Measurements from ENCODE around the gene AGBL5. TPM values are rescaled to one million over a fixed set of nuclear protein-coding genes. Genes with fewer than 3 reads are reported as not detected.
"Not testable (repeated sequence)": the region's sequence is repeated elsewhere in the genome, so short reads cannot be mapped to it uniquely, and the experiment has no call there.

AGBL5 gene
- total RNA-seq, 2 donors from 2014 or later = 12.5 to 20.5 TPM

DNA sequence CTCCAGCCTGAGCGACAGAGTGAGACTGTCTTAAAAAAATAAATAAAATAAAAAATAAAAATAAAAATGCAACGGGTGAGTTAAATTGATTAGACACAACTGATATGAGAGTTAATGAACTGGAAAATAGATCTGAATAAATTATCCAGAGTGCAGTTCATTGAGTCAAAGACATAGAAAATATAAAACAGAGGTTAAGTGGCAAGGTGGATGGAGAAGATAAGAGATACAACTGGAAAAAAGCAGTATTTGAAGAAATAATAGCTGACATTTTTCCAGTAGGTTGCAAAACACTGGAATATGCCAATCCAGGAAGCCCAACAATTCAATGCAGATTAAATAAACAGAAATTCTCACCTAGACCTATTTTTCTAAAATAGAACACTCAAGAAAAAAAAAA lies 56.8 kb downstream of the AGBL5 start:
- DNase-seq (ENCODE audit: low spot score) (no peak), ATAC-seq (no peak)
- Mint-ChIP-seq H3K9me3 (no peaks in the 10 kb centered on the region), H3K4me1 (ENCODE audit: low read depth in 2 of 2) (no peaks in the 10 kb centered on the region), H3K27ac (no peak overlapping the region), H3K27me3 (peaks cover 5 to 12% of the 10 kb centered on the region in 2 donors), H3K36me3 (no peaks in the 10 kb centered on the region), H3K4me3 (no peak overlapping the region)

DNA sequence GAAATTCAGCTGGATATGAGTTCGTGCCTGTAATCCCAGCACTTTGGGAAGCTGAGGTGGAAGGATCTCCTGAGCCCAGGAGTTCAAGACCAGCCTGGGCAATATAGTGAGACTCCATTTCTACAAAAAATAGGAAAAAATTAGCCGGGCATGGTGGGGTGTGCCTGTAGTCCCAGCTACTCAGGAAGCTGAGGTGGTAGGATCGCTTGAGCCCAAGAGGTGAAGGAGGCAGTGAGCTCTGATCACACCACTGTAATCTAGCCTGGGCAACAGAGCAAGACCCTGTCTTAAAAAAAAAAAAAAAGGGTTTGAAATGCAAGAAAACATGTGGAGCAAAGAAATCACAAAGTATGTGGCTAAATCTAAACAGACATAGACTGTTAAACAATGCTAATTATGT lies 57.6 kb downstream of the AGBL5 start:
- DNase-seq (ENCODE audit: low spot score) (no peak), ATAC-seq (no peak)
- H3K27ac Mint-ChIP-seq = no peak overlapping the region
- H3K4me3 Mint-ChIP-seq = no peak overlapping the region
- H3K36me3 Mint-ChIP-seq = no peaks in the 10 kb centered on the region
- peaks cover 5 to 12% of the 10 kb centered on the region in 2 donors for H3K27me3 Mint-ChIP-seq
- H3K4me1 Mint-ChIP-seq (ENCODE audit: low read depth in 2 of 2) = no peaks in the 10 kb centered on the region
- H3K9me3 Mint-ChIP-seq = no peaks in the 10 kb centered on the region

DNA sequence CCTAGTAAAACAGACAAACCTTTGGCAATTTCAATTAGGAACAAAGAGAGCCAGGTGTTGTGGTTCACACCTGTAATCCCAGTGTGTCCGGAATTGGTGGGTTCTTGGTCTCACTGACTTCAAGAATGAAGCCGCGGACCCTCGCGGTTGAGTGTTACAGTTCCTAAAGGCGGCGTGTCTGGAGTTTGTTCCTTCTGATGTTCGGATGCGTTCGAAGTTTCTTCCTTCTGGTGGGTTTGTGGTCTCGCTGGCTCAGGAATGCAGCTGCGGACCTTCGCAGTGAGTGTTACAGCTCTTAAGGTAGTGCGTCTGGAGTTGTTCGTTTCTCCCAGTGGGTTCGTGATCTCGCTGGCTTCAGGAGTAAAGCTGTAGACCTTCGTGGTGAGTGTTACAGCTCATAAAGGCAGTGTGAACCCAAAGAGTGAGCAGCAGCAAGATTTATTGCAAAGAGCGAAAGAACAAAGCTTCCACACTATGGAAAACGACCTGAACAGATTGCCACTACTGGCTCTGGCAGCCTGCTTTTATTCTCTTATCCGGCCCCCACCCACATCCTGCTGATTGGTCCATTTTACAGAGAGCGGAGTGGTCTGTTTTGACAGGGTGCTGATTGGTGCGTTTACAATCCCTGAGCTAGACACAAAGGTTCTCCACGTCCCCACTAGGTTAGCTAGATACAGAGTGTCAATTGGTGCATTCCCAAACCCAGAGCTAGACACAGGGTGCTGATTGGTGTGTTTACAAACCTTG lies 59.3 kb downstream of the AGBL5 start:
- H3K27me3 Mint-ChIP-seq = peaks cover 5 to 20% of the 10 kb centered on the region in 2 donors
- H3K27ac Mint-ChIP-seq; H3K36me3 Mint-ChIP-seq; H3K9me3 Mint-ChIP-seq; ATAC-seq; H3K4me1 Mint-ChIP-seq (ENCODE audit: low read depth in 2 of 2); H3K4me3 Mint-ChIP-seq; DNase-seq (ENCODE audit: low spot score): not testable (repeated sequence)

DNA sequence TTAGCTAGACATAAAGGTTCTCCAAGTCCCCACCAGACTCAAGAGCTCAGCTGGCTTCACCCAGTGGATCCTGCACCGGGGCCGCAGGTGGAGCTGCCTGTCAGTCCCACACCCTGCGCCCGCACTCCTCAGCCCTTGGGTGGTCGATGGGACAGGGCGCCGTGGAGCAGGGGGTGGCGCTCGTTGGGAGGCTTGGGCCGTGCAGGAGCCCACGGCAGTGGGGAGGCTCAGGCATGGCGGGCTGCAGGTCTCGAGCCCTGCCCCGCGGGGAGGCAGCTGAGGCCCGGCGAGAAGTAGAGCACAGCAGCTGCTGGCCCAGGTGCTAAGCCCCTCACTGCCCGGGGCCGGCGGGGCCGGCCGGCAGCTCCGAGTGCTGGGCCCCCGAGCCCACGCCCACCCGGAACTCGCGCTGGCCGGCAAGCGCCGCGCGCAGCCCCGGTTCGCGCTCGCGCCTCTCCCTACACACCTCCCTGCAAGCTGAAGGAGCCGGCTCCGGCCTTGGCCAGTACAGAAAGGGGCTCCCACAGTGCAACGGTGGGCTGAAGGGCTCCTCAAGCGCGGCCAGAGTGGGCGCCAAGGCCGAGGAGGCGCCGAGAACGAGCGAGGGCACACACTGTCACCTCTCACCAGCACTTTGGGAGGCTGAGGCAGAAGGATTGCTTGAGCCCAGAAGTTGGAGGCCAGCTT lies 60.1 kb downstream of the AGBL5 start:
- H3K36me3 Mint-ChIP-seq; H3K9me3 Mint-ChIP-seq; ATAC-seq; H3K4me1 Mint-ChIP-seq (ENCODE audit: low read depth in 2 of 2); H3K4me3 Mint-ChIP-seq; DNase-seq (ENCODE audit: low spot score); H3K27ac Mint-ChIP-seq: not testable (repeated sequence)
- H3K27me3 Mint-ChIP-seq = peaks cover 5 to 20% of the 10 kb centered on the region in 2 donors

DNA sequence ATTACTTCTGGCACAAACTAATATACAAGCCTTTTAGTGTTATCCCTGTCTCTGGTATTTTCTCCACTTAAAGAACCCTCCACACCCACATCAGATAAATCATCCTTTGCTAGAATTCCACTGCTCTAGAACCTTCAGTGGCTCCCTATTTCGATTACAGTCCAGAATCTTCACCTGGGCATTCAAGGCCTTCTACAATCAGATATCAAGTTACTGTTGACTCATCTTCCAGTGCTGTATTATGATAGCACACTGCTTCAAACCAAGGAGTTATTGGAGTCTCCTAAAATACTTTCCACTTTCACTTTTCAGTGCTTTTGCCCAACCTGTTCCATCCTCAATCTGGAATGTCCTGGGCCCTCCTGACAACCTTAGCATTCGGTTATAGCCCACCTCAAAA lies 64.1 kb downstream of the AGBL5 start:
- Mint-ChIP-seq H3K4me3 (no peak overlapping the region), H3K27me3 (peaks cover 19 to 22% of the 10 kb centered on the region in 2 donors), H3K9me3 (no peaks in the 10 kb centered on the region), H3K4me1 (ENCODE audit: low read depth in 2 of 2) (peaks cover 0 to 7% of the 10 kb centered on the region in 2 donors), H3K36me3 (no peaks in the 10 kb centered on the region), H3K27ac (no peak overlapping the region)
- DNase-seq (ENCODE audit: low spot score) = peak; percentile 28
- ATAC-seq = no peak

DNA sequence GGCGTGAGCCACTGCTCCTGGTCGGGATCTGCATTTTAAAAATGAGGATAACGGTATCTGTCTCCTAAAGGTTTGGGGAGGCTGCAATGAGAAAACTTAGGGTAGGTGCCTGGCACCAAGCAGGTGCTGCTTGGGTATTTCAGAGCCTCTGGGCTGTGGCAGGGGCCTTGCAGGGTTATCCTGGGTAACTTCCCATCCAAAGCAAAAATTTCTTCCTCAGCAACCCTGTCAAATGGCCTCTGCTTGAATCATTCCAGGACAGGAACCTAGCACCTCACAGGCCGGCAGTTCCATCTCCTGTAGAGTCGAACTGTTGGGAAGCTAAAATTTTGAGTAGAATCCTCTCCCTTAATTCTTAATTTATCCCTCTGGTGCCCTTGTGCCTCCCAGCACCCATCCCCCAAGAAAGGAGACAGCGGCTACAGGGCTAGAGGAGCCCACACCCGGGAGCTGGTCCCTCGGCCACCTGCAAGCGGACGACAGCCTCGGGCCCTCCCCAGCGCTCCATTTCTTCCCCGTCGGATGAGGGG lies 66.6 kb downstream of the AGBL5 start:
- peaks cover 19 to 22% of the 10 kb centered on the region in 2 donors for H3K27me3 Mint-ChIP-seq
- no peak overlapping the region for H3K4me3 Mint-ChIP-seq
- ATAC-seq (no peak), DNase-seq (ENCODE audit: low spot score) (no peak)
- no peaks in the 10 kb centered on the region for H3K9me3 Mint-ChIP-seq
- H3K27ac Mint-ChIP-seq = no peak overlapping the region
- H3K36me3 Mint-ChIP-seq = no peaks in the 10 kb centered on the region
- H3K4me1 Mint-ChIP-seq (ENCODE audit: low read depth in 2 of 2) = peaks cover 7 to 15% of the 10 kb centered on the region in 2 donors

DNA sequence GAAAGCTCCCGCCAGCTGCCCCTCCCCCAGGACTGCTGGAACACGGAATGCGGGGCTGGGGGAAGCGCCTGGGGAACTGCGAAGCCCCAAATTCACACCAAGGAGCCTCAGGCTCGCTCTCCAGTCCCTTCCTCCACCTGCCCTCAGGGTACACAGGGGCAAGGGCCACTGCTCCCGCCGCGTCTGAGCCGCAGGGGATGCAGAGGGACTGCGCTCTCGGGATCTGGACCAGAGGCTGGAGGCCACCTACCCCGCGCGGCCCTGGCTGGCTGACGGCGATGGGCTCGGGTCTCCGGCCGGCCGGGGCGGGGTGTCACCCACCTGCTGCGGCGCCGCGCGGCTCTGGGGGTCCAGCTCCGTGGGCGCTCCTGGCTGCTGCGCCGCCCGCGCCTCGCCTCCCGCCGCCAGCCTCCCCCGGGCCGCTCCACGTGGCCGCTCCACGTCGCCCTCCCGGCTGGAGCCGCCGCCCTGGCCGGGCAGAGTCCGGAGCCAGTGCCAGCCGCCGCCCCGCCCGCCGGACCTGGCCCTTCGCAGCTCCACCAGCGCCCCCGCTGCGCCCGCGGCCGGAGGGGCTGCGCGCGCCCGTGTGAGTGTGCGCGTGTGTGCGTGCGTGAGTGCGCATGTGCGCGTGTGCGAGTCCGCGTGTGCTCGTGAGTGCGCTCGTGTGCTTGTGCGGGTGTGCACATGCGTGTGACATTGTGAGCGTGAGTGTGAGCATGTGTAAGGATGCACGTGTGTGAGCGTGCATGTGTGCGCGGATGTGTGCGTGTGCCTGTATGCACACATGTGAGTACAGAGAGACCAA lies 67.3 kb downstream of the AGBL5 start, which contains the start of gene CGREF1:
Gene CGREF1 (minus strand): TSS at position 604 of the 805 bp plus-strand sequence. CDS start 14,762 bp downstream, outside the sequence.
- no peaks in the 10 kb centered on the region for H3K9me3 Mint-ChIP-seq
- H3K27ac Mint-ChIP-seq = no peak within 1 kb of the TSS
- H3K4me3 Mint-ChIP-seq = peak within 1 kb of the TSS; percentile 50
- DNase-seq (ENCODE audit: low spot score) = peak; percentile 54
- peaks cover 19 to 22% of the 10 kb centered on the region in 2 donors for H3K27me3 Mint-ChIP-seq
- ATAC-seq = no peak
- H3K4me1 Mint-ChIP-seq (ENCODE audit: low read depth in 2 of 2) = peaks cover 11 to 19% of the 10 kb centered on the region in 2 donors
- H3K36me3 Mint-ChIP-seq = no peaks in the 10 kb centered on the region

DNA sequence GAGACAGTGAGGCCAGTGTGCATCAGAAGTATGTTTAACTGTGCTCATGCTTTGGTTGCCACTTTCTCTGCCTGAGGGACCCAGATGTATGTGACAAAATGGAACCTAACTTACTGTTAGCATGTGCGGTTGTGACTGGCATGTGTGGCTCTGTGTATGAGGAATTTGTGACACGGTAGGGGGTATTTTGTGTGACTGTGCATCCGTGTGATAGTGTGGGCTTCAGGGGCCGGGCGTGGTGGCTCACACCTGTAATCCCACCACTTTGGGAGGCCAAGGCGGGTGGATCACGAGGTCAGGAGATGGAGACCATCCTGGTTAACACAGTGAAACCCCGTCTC lies 67.8 kb downstream of the AGBL5 start:
- H3K27ac Mint-ChIP-seq, H3K9me3 Mint-ChIP-seq, H3K36me3 Mint-ChIP-seq, ATAC-seq: not testable (repeated sequence)
- peak; percentile 41 for DNase-seq (ENCODE audit: low spot score)
- peaks cover 19 to 22% of the 10 kb centered on the region in 2 donors for H3K27me3 Mint-ChIP-seq
- peak overlapping the region; percentile 50 for H3K4me3 Mint-ChIP-seq
- H3K4me1 Mint-ChIP-seq (ENCODE audit: low read depth in 2 of 2) = peaks cover 11 to 22% of the 10 kb centered on the region in 2 donors

Other genes starting within 250 kb of the AGBL5 start
- gene DPYSL5, start 203.5 kb upstream of the AGBL5 start, total RNA-seq = not detected
- 10 to 100 TPM in 1 of 2 donors, 1 to 10 TPM in 1; 5.7 to 10.0 TPM for gene MAPRE3, start 81.0 kb upstream of the AGBL5 start, total RNA-seq
- gene TMEM214, start 18.7 kb upstream of the AGBL5 start, total RNA-seq = 100 to 1,000 TPM; 132 to 176 TPM
- gene OST4, start 20.0 kb downstream of the AGBL5 start, total RNA-seq = 100 to 1,000 TPM; 286 to 393 TPM
- gene EMILIN1, start 26.9 kb downstream of the AGBL5 start, total RNA-seq = 10 to 100 TPM in 1 of 2 donors, 1 to 10 TPM in 1; 8.7 to 14.2 TPM
- 1 to 10 TPM; 2.5 to 5.1 TPM for gene KHK, start 35.1 kb downstream of the AGBL5 start, total RNA-seq
- 1 to 10 TPM in 1 of 2 donors, under 1 TPM in 1; 0.36 to 1.4 TPM for gene CGREF1, start 67.5 kb downstream of the AGBL5 start, total RNA-seq
- under 1 TPM in 1 of 2 donors, not detected in 1; 0.25 TPM for gene ABHD1, start 72.1 kb downstream of the AGBL5 start, total RNA-seq
- gene PREB, start 83.0 kb downstream of the AGBL5 start, total RNA-seq = 100 to 1,000 TPM in 1 of 2 donors, 10 to 100 TPM in 1; 91.6 to 109 TPM
- gene PRR30, start 87.7 kb downstream of the AGBL5 start, total RNA-seq = not detected
- not detected for gene TCF23, start 97.3 kb downstream of the AGBL5 start, total RNA-seq
- gene ATRAID, start 160.4 kb downstream of the AGBL5 start, total RNA-seq = 10 to 100 TPM; 59.3 to 59.9 TPM
- 100 to 1,000 TPM in 1 of 2 donors, 10 to 100 TPM in 1; 40.7 to 123 TPM for gene SLC5A6, start 160.6 kb downstream of the AGBL5 start, total RNA-seq
- gene CAD, start 165.7 kb downstream of the AGBL5 start, total RNA-seq = 100 to 1,000 TPM in 1 of 2 donors, 10 to 100 TPM in 1; 50.6 to 175 TPM
- gene SLC30A3, start 211.4 kb downstream of the AGBL5 start, total RNA-seq = not detected
- gene DNAJC5G, start 223.8 kb downstream of the AGBL5 start, total RNA-seq = not detected
- under 1 TPM; 0.28 to 0.33 TPM for gene TRIM54, start 230.8 kb downstream of the AGBL5 start, total RNA-seq